Astrocyte of the hippocampus (primary cell): ENCODE data around the gene FAM193B.

Experiments used
- DNase-seq: peaks from one replicate; pipeline ENCODE4 v3.0.0; 2011; ENCODE audit warnings: low read depth, low spot score

The FAM193B gene

GRCh38 chr5:177515580-177515979 lies 38.8 kb downstream of the FAM193B start:
- DNase-seq: no peak

- no peak for DNase-seq
These were observed 39.8 kb downstream of the FAM193B start for GRCh38 chr5:177514541-177514940.

DNA sequence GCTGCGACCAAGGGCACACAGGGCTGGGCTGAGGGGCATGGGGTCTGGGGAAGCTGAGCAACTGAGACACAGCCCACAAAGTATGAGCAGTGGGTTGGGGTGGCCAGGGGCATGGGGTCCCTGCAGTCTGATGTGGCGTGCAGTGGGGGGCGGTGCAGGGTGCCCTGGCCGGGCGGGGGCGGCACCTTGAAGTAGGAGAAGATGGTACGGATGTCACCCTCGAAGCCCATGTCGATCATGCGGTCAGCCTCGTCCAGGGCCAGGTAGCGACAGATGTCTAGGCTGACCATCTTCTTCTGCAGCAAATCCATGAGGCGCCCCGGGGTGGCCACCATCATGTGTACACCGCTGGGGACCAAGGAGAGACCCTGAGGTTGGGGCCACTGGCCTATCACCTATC lies 40.9 kb downstream of the FAM193B start:
- DNase-seq: no peak

DNA sequence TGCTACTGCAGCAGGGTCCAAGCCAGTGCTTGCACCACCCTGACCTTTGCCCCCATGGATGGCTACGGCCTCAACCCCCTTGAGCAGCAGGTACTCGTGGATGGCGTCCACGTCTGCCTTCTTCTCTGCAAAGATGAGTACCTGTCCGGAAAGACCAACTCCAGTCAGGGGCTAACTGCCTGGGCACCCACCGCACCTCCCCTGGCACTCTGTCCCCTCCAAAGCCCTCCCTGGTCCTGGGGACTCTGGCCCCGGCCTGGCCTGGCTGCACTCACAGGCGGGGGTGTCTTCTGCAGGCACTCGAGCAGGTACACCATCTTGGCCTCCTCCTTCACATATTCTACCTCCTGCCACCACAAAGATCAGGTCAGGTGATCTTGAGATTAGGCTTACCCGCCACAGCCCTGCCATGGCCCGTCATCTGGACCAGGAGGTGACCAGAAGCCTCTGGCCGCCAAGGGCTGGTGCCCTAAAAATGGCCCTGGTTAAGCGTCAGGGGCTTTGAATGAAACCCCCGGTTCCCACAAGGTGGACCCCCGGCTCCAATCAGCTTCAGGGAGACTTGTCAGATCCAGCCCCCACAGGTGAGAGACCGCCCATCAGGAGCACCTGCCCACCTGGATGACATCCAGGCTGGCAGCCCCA lies 41.5 kb downstream of the FAM193B start:
- DNase-seq: no peak

DNA sequence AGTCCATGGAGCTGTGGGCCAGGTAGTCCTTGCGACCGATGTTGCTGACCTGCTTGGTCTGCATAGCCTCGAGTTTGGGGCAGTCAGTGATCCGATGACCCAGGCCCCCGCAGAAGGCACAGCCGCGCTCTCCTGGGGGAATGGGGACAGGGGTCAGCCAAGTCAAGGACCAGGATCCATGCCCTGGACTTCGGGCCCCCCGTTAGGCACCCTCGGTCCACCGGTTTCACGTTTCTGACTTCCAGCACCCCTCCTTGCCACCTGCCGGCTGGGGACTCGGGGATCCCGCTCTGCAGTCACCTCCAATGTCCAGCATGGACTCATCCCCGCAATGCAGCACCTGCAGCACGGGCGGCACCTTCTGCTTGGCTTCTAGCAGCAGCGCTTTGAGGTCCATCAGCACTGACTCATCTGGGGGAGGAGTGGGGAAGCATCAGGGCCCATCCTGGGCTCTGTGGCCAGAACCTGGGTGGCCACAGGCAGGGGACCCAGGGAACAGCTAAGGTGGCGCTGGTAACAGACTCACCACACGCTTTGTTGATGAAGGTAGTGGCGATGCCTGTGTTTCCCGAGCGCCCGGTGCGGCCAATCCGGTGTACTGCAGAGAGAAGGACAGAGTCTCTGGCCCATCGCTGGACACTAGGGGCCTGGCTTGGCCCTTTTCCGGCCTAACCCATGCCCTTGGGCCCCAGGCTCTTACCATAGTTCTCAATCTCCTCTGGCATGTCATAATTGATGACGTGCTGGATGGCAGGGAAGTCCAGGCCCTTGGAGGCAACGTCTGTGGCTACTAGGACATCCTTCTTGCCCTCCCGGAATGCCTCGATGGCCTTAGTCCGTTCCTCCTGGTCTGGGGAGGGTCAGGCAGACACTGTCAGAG lies 42.3 kb downstream of the FAM193B start:
- no peak for DNase-seq

GRCh38 chr5:177511181-177511580 lies 43.2 kb downstream of the FAM193B start:
- DNase-seq: no peak

- DNase-seq: no peak
These were observed 43.8 kb downstream of the FAM193B start for GRCh38 chr5:177510567-177511053.

DNA sequence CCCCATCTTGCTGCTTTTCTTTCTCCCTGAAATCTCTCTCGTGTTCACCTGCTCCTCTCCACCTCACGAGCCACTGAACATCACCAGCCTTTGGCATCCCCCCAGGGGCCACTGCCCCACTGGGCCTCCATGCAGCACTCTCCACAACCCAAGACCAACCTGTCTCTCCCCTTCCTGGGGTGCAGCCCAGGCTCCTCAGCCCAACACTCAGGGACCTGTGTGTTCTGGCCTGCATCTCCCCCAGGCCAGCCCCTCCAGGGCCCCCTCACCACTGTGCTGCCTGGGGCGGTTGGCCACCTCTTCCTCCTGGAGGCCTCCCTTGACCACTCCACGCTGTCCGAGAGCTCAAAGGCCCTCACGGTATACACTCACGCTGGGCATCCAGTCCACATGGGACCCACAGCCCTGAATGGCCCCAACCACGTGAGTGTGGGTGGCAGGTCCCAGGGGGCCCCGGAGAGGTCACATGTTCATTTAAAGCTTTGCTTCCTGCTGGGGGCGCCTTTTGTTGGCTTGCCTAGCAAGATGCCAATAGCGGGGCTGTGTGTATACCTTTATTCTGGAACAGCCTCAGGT lies 44.3 kb downstream of the FAM193B start:
- DNase-seq: no peak

GRCh38 chr5:177509381-177509951 lies 44.9 kb downstream of the FAM193B start, which contains the start of gene DOK3:
DOK3 (minus strand) TSS chr5:177509826; CDS start chr5:177509540, 286 bp downstream.
- DNase-seq: no peak

- no peak for DNase-seq
These were observed 45.5 kb downstream of the FAM193B start for GRCh38 chr5:177508837-177509236.

- DNase-seq: no peak
These were observed 46.1 kb downstream of the FAM193B start for GRCh38 chr5:177508221-177508611.

GRCh38 chr5:177507596-177508220 lies 46.7 kb downstream of the FAM193B start:
- no peak for DNase-seq

DNA sequence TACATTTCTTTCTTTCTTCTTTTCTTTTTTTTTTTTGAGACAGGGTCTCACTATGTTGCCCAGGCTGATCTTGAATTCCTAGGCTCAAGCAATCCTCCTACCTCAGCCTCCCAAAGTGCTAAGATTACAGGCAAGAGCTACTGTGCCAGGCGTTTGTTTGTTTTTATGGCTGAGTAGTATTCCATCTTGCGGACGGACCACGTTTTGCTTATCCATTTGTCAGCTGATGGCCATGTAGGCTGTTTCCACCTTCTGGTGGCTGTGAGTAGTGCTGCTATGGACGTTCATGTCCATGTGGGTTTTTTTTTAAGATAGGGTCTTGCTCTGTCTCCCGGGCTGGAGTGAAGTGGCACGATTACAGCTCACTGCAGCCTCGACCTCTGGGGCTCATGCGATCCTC lies 47.2 kb downstream of the FAM193B start:
- DNase-seq: peak; percentile 21

GRCh38 chr5:177505075-177505474 lies 49.3 kb downstream of the FAM193B start:
- DNase-seq: no peak

DNA sequence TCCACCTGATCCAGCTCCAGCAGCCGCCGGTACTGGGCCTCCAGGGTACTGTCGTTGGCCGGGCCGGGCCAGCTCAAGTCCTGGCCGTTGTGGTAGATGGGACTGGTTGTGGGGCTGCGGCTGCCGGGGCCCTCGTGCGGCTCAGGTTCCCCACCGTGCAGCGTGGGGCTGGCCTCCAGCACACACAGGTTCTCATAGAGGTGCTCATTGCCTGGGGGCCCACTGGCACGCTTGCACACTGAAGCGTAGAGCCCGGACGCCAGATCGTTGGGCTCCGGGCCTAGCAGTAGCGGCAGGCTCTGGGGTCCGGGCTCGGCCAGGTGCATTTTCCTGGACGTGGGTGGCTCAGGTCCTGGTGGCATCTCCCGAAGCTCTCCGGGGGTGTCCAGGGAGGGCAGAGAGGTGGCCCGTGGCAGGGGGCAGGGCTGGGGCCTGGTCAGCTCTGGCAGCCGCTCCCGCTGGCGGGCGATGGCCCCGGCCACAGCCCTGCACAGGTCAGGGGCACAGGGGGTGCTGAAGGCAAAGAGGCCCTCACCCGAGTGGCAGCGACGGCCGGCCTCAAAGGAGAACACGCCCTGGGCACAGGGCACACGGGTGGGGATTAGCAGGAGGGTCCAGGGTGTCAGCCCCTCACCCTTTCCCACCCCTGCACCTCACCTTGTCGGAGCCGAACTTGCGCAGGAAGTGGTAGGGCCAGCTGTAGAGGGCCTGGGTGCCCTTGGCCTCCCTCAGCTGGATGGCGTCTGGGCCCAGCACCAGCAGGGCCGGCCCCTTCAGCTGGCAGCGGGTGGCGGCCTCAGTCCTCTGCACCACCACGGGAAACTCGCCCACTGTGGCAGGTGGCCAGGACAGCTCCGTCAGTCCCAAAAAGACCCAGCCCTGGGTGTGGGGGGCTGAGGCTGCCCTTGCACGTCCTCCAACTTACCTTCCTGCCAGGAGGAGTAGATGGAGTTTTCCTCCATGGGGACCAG lies 50.0 kb downstream of the FAM193B start:
- no peak for DNase-seq

DNA sequence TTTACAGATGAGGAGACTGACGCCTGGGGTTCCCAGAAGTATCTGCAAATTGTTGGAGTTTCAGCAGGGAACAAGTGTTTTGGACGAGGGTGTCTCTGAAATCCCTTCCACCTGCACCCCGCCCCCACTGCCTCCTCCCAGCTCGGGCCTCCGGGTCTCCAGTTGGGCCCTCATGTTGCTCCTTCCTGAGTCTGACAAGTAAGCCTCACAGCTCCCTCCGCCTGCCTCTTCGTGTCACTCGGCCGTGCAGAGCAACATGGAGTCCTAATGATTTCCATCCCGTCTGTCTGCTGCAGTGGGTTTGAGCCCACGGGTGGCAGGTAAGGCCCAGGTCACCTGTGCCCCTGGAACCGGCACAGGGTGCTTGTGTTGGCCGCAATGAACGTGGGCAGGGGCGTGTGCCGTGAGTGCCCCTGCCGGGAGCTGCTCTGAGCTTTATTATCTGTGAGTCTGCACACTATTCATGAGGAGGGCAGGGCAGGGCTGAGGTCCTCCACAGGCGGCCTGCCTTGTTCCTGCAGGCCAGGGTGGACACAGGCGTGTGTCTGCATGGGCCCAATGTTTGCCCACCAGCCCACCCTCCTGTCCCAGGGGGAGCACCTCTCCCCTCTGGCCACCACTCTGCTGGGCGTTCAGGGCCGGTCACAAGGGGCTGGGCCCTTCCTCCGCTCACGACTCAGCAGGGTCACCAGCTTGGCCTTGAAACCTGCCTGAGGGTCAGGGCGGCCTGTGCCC lies 50.8 kb downstream of the FAM193B start:
- no peak for DNase-seq

GRCh38 chr5:177502886-177503285 lies 51.5 kb downstream of the FAM193B start:
- no peak for DNase-seq

GRCh38 chr5:177501874-177502678 lies 52.3 kb downstream of the FAM193B start:
- no peak for DNase-seq
